Parathyroid adenoma (tissue), 2 donors: ENCODE measurements around the gene MPHOSPH9.

ENCODE experiments used
- H2AFZ ChIP-seq: fragments of 300-600 bp; sonication (generic); one replicate; pipeline ENCODE4 v1.7.0; 2017; ENCODE audit warnings: antibody characterized with exemption, mild to moderate bottlenecking
- H3K27ac ChIP-seq: fragments of 300-600 bp; sonication (generic); one replicate; pipeline ENCODE4 v1.7.0; 2017
- H3K27me3 ChIP-seq: fragments of 300-600 bp; sonication (generic); one replicate; pipeline ENCODE4 v1.7.0; 2017; ENCODE audit warnings: low read length; ENCODE audit not compliant: control insufficient read depth, insufficient read depth
- H3K36me3 ChIP-seq: fragments of 300-600 bp; sonication (generic); one replicate; pipeline ENCODE4 v1.7.0; 2017; ENCODE audit warnings: low read length; ENCODE audit not compliant: control insufficient read depth, insufficient read depth
- H3K4me1 ChIP-seq: fragments of 300-600 bp; sonication (generic); one replicate; pipeline ENCODE4 v1.7.0; 2017; ENCODE audit warnings: control low read depth
- H3K4me2 ChIP-seq: fragments of 300-600 bp; sonication (generic); one replicate; pipeline ENCODE4 v1.7.0; 2017; ENCODE audit warnings: low read length
- H3K4me3 ChIP-seq: fragments of 300-600 bp; sonication (generic); one replicate; pipeline ENCODE4 v1.7.0; 2017; ENCODE audit warnings: low read depth, low read length
- H3K79me2 ChIP-seq: fragments of 300-600 bp; sonication (generic); one replicate; pipeline ENCODE4 v1.7.0; 2017; ENCODE audit warnings: control low read depth
- H3K9ac ChIP-seq: fragments of 300-600 bp; sonication (generic); one replicate; pipeline ENCODE4 v1.7.0; 2017; ENCODE audit warnings: mild to moderate bottlenecking
- H3K9me3 ChIP-seq: fragments of 300-600 bp; sonication (generic); one replicate; pipeline ENCODE4 v1.7.0; 2017; ENCODE audit warnings: low read length; ENCODE audit not compliant: control insufficient read depth
- CTCF ChIP-seq: fragments of 300-600 bp; sonication (generic); IDR thresholded peaks from one replicate; pipeline ENCODE4 v1.7.0; 2017; ENCODE audit warnings: antibody characterized with exemption, mild to moderate bottlenecking
- donor health status: primary hyperparathyroidism.

The MPHOSPH9 gene

GRCh38 chr12:123160801-123161487 is 72.0 kb downstream of the MPHOSPH9 start:
- Histone ChIP-seq H3K36me3 (no peaks in the 10 kb centered on the region), H3K9ac (no peak overlapping the region)
- TF ChIP-seq CTCF: no peak

DNA sequence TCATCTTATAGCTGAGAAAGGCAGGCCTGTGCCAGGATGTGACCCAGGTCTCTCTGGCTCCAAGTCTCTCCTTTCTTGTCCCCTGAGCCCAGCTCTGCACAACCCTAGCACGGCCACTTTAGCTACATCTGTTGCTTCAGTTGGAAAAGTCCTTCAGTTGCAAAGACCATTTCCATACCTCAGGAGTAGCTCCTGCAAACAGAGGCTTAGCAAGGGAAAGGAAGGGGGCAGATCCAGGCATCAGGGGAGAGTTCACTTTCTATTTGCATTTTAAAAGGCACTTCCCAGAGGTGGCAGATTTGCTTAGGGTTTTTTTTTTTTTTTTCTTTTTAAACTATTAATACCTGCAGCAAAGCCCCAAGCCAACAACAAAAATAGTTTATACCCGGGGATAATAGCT is 79.0 kb downstream of the MPHOSPH9 start:
- Histone ChIP-seq H2AFZ (no peak overlapping the region), H3K27ac (no peak overlapping the region), H3K9ac (no peak overlapping the region), H3K4me3 (no peak overlapping the region), H3K27me3 (no peaks in the 10 kb centered on the region), H3K4me1 (peaks cover 3% of the 10 kb centered on the region), H3K36me3 (no peaks in the 10 kb centered on the region), H3K4me2 (no peak overlapping the region), H3K9me3 (no peaks in the 10 kb centered on the region), H3K79me2 (peaks cover 3% of the 10 kb centered on the region)
- no peak for TF ChIP-seq CTCF

More at GRCh38 chr12:123160801-123161487, 72.0 kb downstream of the MPHOSPH9 start:
- Histone ChIP-seq H3K4me3 (no peak overlapping the region), H2AFZ (peak overlapping the region; percentile 30), H3K4me2 (peak overlapping the region; percentile 44), H3K27me3 (no peaks in the 10 kb centered on the region), H3K9me3 (no peaks in the 10 kb centered on the region), H3K27ac (peak overlapping the region; percentile 62), H3K79me2 (no peaks in the 10 kb centered on the region), H3K4me1 (no peaks in the 10 kb centered on the region)

DNA sequence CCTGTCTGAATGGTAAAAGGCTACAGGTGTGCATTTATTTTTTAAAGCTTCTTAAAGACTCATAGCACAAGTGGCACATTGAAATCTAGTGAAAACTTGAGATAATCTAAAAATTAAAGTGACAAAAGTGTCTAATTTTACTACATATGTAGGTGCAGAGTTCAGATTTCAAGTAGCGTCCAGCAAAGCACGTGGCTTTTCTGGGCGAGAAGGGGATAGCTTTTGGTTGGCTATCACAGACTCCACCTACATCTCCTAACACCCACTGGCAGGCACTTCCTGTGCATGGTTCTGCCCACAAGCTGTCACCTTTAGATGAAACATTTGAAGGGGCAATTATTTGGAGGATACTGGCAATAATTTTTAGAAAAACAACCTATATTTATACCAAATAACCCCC is 80.1 kb downstream of the MPHOSPH9 start:
- Histone ChIP-seq H3K4me1 (peaks cover 3% of the 10 kb centered on the region), H3K79me2 (peaks cover 6% of the 10 kb centered on the region), H3K36me3 (no peaks in the 10 kb centered on the region), H2AFZ (no peak overlapping the region), H3K9ac (no peak overlapping the region), H3K9me3 (no peaks in the 10 kb centered on the region), H3K27me3 (no peaks in the 10 kb centered on the region), H3K4me2 (no peak overlapping the region), H3K27ac (no peak overlapping the region), H3K4me3 (no peak overlapping the region)
- TF ChIP-seq CTCF: no peak

DNA sequence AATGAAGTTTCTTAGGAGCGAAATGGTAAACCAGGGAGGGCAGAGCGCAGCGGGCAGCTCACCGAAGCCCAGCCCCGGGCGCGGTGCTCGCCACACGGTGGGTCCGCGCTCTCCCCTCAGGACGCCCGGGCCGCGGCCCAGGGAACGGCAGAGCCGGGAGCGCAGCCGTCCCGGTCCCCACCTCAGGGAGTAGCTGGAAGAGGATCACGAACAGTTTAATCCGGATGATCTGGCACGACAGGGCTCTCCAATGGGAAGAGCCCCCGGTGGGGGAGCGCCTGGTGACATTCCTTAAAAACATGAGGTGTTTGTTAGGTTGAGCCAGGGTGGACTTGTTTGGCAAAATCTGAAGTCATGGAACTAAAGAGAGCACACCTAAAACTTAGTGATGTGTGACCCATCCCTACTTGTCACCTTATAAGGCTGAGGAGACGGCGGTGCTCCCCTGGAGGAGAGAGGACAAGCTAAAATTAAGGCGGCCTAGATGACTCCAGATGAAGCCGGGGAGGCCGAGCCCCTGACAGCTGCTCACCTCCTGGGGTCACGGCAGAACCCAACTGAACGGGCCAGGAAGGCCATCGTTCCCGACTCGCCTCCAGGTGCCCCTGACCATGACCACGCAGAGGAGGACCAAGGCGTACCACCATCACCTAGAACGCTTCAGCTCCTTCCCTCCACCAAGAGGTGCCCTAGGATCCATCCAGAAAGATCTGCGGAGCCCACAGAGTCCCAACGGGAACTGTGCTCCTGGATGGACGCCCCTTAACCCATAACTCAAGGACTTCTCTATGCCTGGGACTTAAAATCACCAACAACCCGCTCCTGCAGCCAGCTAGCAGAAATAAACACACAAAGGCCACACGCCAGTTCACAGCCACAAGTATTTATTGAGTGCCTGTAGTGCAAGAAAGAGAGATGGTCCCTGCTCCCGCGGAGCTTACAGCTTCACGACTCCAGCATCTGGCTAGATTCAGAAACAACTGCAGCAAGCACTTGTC is 81.2 kb downstream of the MPHOSPH9 start:
- no peaks in the 10 kb centered on the region for H3K36me3 ChIP-seq
- peak overlapping the region; percentile 98 for H3K4me2 ChIP-seq
- no peak for TF ChIP-seq CTCF
- peaks cover 6% of the 10 kb centered on the region for H3K79me2 ChIP-seq
- H3K27me3 ChIP-seq: no peaks in the 10 kb centered on the region
- peaks cover 3% of the 10 kb centered on the region for H3K4me1 ChIP-seq
- no peaks in the 10 kb centered on the region for H3K9me3 ChIP-seq
- peak overlapping the region; percentile 100 for H2AFZ ChIP-seq
- H3K4me3 ChIP-seq: peak overlapping the region; percentile 67
- H3K27ac ChIP-seq: peak overlapping the region; percentile 90
- H3K9ac ChIP-seq: peak overlapping the region; percentile 92
